GM12891 (cell line): ENCODE measurements around the gene SLC44A2.

Experiments used
- DNase-seq: peaks from one replicate; pipeline ENCODE4 v3.0.0; 2011; ENCODE audit warnings: low spot score; ENCODE audit not compliant: insufficient read length
- FAIRE-seq: peaks from 2 replicates; lab custom pipeline; 2011; peaks lifted over from hg19 to GRCh38; lab: Jason Lieb, UNC
- PAX5 ChIP-seq: IDR thresholded peaks from 2 replicates; pipeline ENCODE4 v1.6.1; 2011; ENCODE audit warnings: low read length, moderate library complexity, mild to moderate bottlenecking; ENCODE audit not compliant: insufficient read depth, severe bottlenecking
- POLR2A ChIP-seq: IDR thresholded peaks from 2 replicates; pipeline ENCODE4 v1.6.1; 2011; ENCODE audit warnings: low read depth, low read length, control low read depth
- POLR2AphosphoS5 ChIP-seq: IDR thresholded peaks from 2 replicates; pipeline ENCODE4 v1.6.1; 2011; ENCODE audit warnings: low read depth, low read length, control low read depth
- POU2F2 ChIP-seq: IDR thresholded peaks from 2 replicates; pipeline ENCODE4 v1.6.1; 2011; ENCODE audit warnings: low read depth, mild to moderate bottlenecking, control low read depth, low read length, moderate library complexity
- SPI1 ChIP-seq: IDR thresholded peaks from 2 replicates; pipeline ENCODE4 v1.6.1; 2011; ENCODE audit warnings: low read depth, low read length, control low read depth
- TAF1 ChIP-seq: IDR thresholded peaks from 2 replicates; pipeline ENCODE4 v1.6.1; 2011; ENCODE audit warnings: low read depth, low read length, control low read depth

SLC44A2 gene

DNA sequence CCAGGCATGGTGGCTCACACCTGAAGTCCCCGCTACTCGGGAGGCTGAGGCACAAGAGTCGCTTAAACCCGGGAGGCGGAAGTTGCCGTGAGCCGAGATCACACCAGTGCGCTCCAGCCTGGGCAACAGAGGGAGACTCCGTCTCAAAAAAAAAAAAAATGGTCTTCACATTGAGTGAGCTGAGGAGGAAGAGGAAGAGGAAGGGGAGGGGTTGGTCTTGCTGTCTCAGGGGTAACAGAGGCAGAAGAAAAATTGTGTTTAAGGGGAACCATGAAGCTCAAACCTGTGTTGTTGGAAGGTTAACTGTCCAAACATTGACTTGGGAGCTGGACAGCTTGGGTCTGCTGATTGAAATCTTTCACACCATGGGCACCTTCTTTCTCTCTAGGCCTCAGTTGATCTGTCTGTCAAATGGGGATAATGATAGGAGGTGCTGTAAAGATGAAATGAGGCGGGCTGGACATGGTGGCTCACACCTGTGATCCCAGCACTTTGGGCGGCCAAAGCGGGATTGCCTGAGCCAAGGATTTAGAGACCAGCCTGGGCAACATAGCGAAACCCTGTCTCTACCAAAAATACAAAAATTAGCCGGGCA lies 9.8 kb upstream of the SLC44A2 start:
- FAIRE-seq: no peak
- TF ChIP-seq TAF1: no peak
- no peak for TF ChIP-seq PAX5
- no peak for TF ChIP-seq SPI1
- no peak for TF ChIP-seq POLR2A
- TF ChIP-seq POU2F2: no peak
- TF ChIP-seq POLR2AphosphoS5: no peak
- no peak for DNase-seq

DNA sequence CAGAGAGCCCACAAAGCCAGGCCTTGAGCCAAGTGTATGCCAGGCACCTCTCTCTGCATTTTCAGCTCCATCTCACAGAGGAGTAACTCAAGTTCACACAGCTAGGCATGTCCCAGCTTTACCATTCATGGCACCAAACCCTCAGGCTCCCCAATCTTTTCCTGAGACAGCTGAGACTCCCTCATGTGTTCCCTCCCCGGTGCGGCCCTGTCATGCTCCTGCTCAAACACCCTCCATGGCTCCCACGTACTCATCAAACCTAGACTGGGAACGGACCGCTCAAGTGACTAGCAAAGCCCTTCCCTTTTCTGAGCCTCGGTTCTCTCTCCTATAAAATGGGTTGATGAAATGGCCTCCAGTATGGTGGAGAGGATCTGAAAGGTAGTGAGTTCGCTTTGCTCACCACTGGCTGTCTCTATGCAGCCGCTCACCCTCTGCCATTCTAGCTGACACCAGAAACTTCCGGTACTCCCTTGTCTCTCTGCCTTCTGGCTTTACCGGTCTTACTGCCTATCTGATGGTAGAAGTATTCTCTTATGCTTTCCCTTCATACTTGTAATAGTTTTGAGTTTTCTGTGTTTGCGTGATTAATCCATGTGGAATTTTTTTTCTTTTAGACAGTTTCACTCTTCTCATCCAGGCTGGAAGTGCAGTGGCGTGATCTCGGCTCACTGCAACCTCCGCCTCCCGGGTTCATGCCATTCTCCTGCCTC lies 7.8 kb upstream of the SLC44A2 start:
- DNase-seq (no peak), FAIRE-seq (no peak)
- TF ChIP-seq POLR2AphosphoS5 (no peak), PAX5 (no peak), SPI1 (no peak), POU2F2 (no peak), POLR2A (no peak), TAF1 (no peak)

DNA sequence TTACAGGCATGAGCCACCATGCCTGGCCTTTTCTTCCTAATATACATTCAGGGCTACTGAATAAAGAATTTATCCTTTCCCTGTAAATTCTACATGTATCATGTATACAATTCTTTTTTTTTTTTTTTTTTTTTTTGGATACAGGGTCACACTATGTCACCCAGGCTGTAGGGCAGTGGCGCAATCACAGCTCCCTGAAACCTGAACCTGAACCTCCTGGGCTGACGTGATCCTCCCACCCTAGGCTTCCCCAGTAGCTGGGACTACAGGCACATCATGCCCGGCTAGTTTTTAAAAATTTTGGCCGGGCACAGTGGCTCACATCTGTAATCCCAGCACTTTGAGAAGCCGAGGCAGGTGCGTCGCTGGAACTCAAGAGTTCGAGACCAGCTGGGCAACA lies 6.5 kb upstream of the SLC44A2 start:
- DNase-seq (no peak), FAIRE-seq (no peak)
- TF ChIP-seq POLR2AphosphoS5 (no peak), SPI1 (no peak), PAX5 (no peak), TAF1 (no peak), POU2F2 (no peak), POLR2A (no peak)

DNA sequence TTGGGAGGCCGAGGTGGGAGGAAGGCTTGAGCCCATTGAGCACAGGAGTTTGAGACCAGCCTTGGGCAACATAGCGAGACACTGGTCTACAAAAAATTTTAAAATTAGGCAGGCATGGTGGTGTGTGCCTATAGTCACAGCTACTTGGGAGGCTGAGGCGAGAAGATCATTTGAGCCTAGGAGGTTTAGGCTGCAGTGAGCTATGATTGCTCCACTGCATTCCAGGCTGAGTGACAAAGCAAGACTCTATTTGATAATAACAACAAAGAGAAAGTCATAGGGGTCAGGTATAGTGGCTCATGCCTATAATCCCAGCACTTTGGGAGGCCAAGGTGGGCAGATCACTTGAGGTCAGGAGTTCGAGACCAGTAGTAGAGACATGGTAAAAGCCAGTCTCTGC lies 4.6 kb upstream of the SLC44A2 start:
- FAIRE-seq (no peak), DNase-seq (no peak)
- TF ChIP-seq TAF1 (no peak), PAX5 (no peak), SPI1 (no peak), POLR2AphosphoS5 (no peak), POU2F2 (no peak), POLR2A (no peak)

DNA sequence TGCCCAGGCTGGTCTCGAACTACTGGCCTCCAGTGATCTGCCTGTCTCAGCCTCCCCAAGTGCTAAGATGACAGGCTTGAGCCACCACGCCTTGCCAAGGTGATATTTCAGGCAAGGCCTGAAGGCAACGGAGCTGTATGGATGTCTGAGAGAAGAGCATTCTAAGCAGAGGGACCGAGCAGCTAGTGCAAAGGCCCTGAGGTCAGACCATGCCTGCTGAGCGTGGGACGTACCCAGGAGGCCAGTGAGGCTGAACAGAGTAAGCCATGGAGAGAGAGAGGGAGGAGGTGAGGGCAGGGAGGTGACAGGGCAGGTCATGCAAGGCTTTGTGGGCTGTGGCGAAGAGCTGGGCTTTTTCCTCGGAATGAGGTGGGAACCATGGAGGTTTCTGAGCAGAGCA lies 3.4 kb upstream of the SLC44A2 start:
- no peak for DNase-seq
- TF ChIP-seq POLR2A (no peak), TAF1 (no peak), PAX5 (no peak), POU2F2 (no peak), POLR2AphosphoS5 (no peak), SPI1 (no peak)
- FAIRE-seq: no peak

DNA sequence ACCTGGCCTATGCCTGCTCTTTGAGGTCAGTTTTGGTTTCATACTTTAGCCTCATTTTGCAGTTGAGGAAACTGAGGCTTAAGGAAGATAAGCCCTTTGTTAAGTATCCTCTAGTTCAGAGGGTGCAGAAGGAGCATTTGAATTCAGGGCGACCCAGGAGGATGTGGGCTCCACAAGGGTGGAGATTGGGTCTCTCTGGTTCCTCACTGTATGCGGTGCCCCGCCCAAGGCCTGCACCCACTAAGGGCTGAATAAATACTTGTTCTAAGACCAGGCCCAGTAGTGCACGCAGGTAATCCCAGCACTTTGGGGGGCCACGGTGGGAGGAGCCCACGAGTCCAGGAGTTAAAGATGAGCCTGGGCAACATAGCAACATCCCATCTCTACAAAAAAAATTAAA lies 768 bp upstream of the SLC44A2 start:
- TF ChIP-seq POLR2A (no peak), POLR2AphosphoS5 (no peak), TAF1 (no peak), POU2F2 (no peak), SPI1 (no peak), PAX5 (no peak)
- DNase-seq (no peak), FAIRE-seq (no peak)

DNA sequence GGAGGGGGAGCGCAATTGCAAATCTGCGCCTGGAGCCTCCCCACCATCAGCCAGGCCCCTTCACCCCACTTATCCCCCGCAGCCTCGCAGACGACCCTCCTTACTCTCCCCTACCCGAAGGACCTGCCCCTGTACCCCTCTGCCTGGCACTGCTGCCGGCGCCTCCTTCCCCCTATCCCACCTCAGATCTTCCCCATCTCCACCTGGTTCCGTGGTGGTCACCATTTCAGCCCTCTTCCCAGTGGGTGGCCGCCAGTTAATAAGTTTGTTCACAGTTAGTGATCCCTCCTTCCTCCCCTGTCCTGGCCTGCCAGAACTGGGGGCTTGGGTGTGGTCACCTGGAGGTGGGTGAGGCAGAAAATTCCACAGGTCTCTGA lies 397 bp downstream of the SLC44A2 start:
- FAIRE-seq (no peak), DNase-seq (no peak)
- no peak for TF ChIP-seq POLR2A
- no peak for TF ChIP-seq PAX5
- TF ChIP-seq TAF1: no peak
- no peak for TF ChIP-seq POU2F2

DNA sequence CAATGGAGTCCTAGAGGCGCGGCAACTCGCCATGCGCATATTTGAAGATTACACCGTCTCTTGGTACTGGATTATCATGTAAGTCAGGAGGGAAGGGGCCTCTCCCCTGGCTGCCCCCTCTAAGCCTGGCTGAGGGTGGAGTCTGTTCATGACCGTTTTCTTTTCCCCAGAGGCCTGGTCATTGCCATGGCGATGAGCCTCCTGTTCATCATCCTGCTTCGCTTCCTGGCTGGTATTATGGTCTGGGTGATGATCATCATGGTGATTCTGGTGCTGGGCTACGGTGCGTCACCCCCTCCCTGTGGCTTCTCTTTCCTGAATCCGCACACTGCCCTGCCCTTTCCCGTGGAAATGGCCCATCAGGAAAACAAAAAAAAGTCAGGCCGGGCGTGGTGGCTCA lies 6.5 kb downstream of the SLC44A2 start:
- no peak for DNase-seq
- no peak for FAIRE-seq
- TF ChIP-seq POU2F2 (no peak), POLR2AphosphoS5 (no peak), PAX5 (no peak), POLR2A (no peak)

DNA sequence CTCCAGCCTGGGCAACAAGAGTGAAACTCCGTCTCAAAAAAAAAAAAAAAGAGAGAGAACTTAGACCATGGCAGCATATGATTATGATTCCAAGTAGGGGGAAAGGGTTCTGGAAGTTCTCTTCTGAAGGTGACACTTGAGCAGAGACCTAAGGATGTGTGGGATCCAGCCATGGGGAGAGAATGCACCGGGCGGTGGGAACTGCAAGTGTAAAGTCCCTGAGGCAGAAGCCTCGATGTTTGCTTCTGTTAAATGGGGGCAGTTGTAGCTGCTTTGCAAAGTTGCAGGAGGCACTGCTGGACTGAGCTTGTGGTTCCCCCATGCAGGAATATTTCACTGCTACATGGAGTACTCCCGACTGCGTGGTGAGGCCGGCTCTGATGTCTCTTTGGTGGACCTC lies 9.1 kb downstream of the SLC44A2 start:
- no peak for DNase-seq
- no peak for TF ChIP-seq PAX5
- TF ChIP-seq TAF1: no peak
- no peak for TF ChIP-seq POU2F2
- no peak for TF ChIP-seq POLR2A
- no peak for TF ChIP-seq POLR2AphosphoS5
- TF ChIP-seq SPI1: no peak
- FAIRE-seq: no peak
